ENCODE results near the gene TMEM126A.
"Not testable (repeated sequence)": the region's sequence is repeated elsewhere in the genome, so short reads cannot be mapped to it uniquely, and the experiment has no call there.

The TMEM126A gene

GRCh38 chr11:85647604-85648299 lies at the start of gene TMEM126A:
TSS of gene TMEM126A (plus strand) at chr11:85647967. CDS start at chr11:85650256, 2,289 bp downstream.
- peak; percentile 93 for DNase-seq (ENCODE audit: low spot score)

GRCh38 chr11:85599083-85599482 lies 48.7 kb upstream of the TMEM126A start:
- DNase-seq (ENCODE audit: low spot score), result no peak

GRCh38 chr11:85602526-85603213 lies 45.1 kb upstream of the TMEM126A start:
- no peak for DNase-seq (ENCODE audit: low spot score)

- no peak for DNase-seq (ENCODE audit: low spot score)
Observed at GRCh38 chr11:85603220-85603619, 44.5 kb upstream of the TMEM126A start.

GRCh38 chr11:85606237-85606636 lies 41.5 kb upstream of the TMEM126A start:
- not testable (repeated sequence) for DNase-seq (ENCODE audit: low spot score)

- DNase-seq (ENCODE audit: low spot score), result not testable (repeated sequence)
Observed at GRCh38 chr11:85608621-85609020, 39.1 kb upstream of the TMEM126A start.

GRCh38 chr11:85609286-85609685 lies 38.5 kb upstream of the TMEM126A start:
- DNase-seq (ENCODE audit: low spot score), result not testable (repeated sequence)

GRCh38 chr11:85611643-85612042 lies 36.1 kb upstream of the TMEM126A start:
- DNase-seq (ENCODE audit: low spot score), result not testable (repeated sequence)

GRCh38 chr11:85619499-85619898 lies 28.3 kb upstream of the TMEM126A start:
- no peak for DNase-seq (ENCODE audit: low spot score)

GRCh38 chr11:85620256-85620655 lies 27.5 kb upstream of the TMEM126A start:
- DNase-seq (ENCODE audit: low spot score), result no peak

- no peak for DNase-seq (ENCODE audit: low spot score)
Observed at GRCh38 chr11:85626496-85626895, 21.3 kb upstream of the TMEM126A start.

GRCh38 chr11:85627332-85627997 lies 20.3 kb upstream of the TMEM126A start, which contains the start of gene DLG2:
TSS of gene DLG2 (minus strand) at chr11:85627344.
- peak; percentile 55 for DNase-seq (ENCODE audit: low spot score)

GRCh38 chr11:85627998-85628770 lies 19.6 kb upstream of the TMEM126A start, which contains the start of gene TMEM126B:
TSS of gene TMEM126B (plus strand) at chr11:85628593. CDS start at chr11:85628608, 15 bp downstream.
- DNase-seq (ENCODE audit: low spot score), result peak; percentile 98

- no peak for DNase-seq (ENCODE audit: low spot score)
Observed at GRCh38 chr11:85628771-85629341, 18.9 kb upstream of the TMEM126A start.

GRCh38 chr11:85634747-85635146 lies 13.0 kb upstream of the TMEM126A start:
- DNase-seq (ENCODE audit: low spot score), result no peak

GRCh38 chr11:85643191-85643614 lies 4.6 kb upstream of the TMEM126A start:
- DNase-seq (ENCODE audit: low spot score), result no peak

- DNase-seq (ENCODE audit: low spot score), result no peak
Observed at GRCh38 chr11:85647078-85647477, 689 bp upstream of the TMEM126A start.

- no peak for DNase-seq (ENCODE audit: low spot score)
Observed at GRCh38 chr11:85651118-85651517, 3.4 kb downstream of the TMEM126A start.

- no peak for DNase-seq (ENCODE audit: low spot score)
Observed at GRCh38 chr11:85652786-85653447, 5.2 kb downstream of the TMEM126A start.

GRCh38 chr11:85654343-85654742 lies 6.6 kb downstream of the TMEM126A start:
- DNase-seq (ENCODE audit: low spot score), result not testable (repeated sequence)

- no peak for DNase-seq (ENCODE audit: low spot score)
Observed at GRCh38 chr11:85656777-85657176, 9.0 kb downstream of the TMEM126A start.
